Skin of body (tissue), 2 donors: ENCODE measurements around the gene CDC42. TPM values are rescaled to one million over a fixed set of nuclear protein-coding genes. Genes with fewer than 3 reads are reported as not detected.
A peak's percentile ranks its signal among the peaks of the same experiment; 100 is the strongest.

Experiments
- DNase-seq: peaks from one replicate; lab custom pipeline; 2025; lab: John Stamatoyannopoulos, UW
- total RNA-seq: library from RNA; depleted of rRNA; stranded (reverse); fragments of >200 nt; gene quantifications from one replicate; pipeline ENCODE4 v1.2.3, GENCODE V29; 2014

Gene CDC42
- total RNA-seq, 1 donor from 2014 or later, result 338 TPM

- peak; percentile 17 for DNase-seq
These were observed 56.0 kb downstream of the CDC42 start for GRCh38 chr1:22108339-22109105.

- DNase-seq, result no peak
These were observed 57.5 kb downstream of the CDC42 start for GRCh38 chr1:22110016-22110415.

DNA sequence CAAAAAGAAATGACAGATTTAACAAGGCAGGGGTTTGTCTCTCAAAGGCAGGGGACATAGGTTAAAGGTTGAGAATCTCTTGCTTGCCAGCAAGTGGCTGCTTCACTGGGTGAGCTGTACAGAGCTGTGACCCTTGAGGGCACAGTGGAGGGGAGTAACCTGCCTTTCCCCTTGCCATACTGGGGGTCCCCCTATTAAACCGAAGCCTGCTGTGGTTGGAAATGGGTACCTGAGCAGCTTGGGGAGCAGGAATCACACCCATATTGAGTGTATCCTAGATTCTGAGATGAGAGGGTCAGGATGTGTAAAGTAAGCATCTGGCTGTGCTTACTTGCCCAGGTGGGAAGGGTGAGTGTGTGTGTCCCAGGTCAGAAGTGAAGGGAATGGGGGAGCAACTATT, 58.6 kb downstream of the CDC42 start:
- no peak for DNase-seq

GRCh38 chr1:22111620-22112019, 59.1 kb downstream of the CDC42 start:
- no peak for DNase-seq

- no peak for DNase-seq
These were observed 60.0 kb downstream of the CDC42 start for GRCh38 chr1:22112554-22112953.

DNA sequence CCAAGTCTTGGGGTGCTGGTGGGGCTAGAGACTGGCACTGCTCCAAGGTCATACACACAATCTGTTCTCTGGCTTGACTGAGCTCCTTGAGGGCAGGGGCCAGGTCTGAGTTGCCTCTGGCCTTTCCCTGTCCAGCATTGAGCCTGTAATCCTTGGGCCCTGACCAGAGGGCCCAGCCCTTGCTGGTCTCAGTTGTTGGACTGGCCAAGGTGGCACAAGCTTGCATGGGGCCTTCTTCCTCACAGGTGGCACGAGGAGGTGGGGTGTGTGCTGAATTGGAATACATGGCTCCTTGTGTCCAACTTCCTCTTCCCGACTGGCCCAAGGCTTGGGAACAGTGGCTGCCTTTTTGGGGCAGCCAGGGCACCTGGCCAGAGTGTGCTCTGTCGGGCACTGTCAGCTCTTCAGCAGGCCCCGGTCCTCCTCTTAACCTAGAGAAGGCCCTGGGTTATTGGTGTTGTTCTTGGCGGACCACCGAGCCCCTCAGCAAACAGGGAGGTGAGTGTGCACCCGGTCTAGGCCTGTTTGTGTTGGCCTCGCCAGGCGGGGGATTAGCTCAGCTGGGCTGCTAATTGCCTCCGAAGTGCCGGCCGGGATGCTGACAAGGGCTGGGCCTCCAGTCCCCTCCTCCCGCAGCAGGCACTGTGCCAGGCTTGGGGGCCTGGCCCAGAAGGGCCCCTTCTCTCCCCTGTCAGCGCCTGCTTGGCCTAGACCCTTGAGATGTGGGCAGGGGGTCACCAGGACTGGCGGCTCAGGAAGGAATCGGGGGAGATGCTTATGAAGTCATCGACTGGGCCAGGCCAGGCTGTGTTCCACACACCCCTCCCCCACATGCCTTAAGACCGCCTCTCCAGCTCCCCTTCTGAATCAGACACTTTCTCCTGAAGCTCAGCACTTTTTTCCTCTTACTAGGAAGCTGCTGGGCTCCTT, 61.8 kb downstream of the CDC42 start:
- DNase-seq, result no peak

- no peak for DNase-seq
These were observed 62.8 kb downstream of the CDC42 start for GRCh38 chr1:22115286-22115685.

DNA sequence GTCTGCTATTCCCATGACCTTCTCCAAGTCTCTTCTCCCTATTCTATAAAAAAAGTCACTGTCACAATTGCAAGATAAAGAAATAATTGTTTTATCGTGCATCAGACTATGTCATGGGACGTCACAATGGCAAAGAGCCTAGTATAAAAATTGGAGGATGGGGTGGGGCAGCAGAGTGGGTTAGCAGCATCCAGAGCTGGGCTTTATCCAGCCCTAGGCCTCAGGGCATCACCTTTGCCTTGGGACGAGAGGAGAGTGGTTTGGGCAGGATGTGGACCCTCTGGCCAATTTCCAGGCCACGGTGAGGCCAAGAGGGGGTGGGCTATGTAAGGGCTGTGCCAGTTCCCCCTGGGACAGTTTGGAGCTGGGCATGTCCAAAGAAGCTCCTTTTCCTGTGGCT, 64.7 kb downstream of the CDC42 start:
- DNase-seq, result no peak

DNA sequence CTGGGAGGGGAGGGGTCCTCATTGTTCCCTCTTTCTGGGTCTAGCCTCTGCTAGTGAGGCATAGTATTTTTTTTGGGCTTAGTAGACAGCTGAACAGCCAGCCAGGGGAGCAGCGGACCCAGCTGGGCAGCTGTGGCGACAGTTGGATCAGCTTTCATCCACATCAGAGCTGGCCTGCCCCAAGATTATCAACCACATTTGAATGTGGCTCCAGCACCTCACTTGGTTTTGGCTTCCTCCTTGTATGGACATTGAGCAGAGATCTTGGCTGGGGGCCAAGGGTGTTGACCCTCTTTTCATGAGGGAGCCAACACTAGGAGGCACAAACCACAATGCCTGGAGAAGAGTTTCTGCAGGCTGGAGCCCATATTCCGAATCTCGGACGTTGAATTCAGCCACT, 65.3 kb downstream of the CDC42 start:
- DNase-seq, result no peak

DNA sequence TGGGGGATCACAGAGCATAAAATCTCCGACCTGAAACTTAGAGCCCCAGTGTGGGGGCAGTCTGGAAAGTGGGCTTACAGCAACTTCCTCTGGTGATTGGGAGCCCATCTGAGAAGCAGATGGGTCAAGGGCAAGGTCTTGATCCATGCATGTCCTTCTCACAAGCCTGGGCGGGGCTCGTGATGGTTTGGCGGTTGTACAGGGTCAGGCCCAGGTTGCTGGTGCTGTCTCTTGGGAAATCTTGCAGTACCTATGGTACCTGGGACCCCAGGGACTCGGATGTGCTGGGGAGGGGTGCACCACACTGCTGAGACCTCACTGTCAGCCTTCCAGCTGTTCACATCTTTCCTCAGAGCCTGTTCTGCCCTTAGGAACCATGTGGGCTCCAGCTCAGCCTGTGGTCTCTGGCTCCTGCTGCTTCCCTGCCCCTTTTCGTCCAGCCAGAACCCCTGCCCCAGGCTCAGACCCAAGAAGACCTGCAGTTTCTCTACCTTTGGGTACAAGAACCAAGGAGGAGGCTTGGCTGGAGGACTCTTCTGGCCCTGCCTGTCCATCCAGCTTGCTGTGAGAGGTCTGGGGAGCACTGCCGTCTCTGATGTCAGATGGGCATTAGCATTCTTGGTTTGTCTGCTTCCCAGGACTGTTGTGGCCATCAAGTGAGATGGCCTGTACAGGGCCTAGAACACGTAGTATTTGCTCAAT, 65.9 kb downstream of the CDC42 start:
- DNase-seq, result no peak

GRCh38 chr1:22119626-22120468, 67.3 kb downstream of the CDC42 start:
- no peak for DNase-seq

- no peak for DNase-seq
These were observed 67.9 kb downstream of the CDC42 start for GRCh38 chr1:22120469-22120790.

GRCh38 chr1:22121421-22121911, 69.0 kb downstream of the CDC42 start:
- no peak for DNase-seq

GRCh38 chr1:22122273-22123070, 70.0 kb downstream of the CDC42 start:
- no peak for DNase-seq

GRCh38 chr1:22123071-22123390, 70.5 kb downstream of the CDC42 start:
- DNase-seq, result no peak

- no peak for DNase-seq
These were observed 71.4 kb downstream of the CDC42 start for GRCh38 chr1:22123901-22124404.

DNA sequence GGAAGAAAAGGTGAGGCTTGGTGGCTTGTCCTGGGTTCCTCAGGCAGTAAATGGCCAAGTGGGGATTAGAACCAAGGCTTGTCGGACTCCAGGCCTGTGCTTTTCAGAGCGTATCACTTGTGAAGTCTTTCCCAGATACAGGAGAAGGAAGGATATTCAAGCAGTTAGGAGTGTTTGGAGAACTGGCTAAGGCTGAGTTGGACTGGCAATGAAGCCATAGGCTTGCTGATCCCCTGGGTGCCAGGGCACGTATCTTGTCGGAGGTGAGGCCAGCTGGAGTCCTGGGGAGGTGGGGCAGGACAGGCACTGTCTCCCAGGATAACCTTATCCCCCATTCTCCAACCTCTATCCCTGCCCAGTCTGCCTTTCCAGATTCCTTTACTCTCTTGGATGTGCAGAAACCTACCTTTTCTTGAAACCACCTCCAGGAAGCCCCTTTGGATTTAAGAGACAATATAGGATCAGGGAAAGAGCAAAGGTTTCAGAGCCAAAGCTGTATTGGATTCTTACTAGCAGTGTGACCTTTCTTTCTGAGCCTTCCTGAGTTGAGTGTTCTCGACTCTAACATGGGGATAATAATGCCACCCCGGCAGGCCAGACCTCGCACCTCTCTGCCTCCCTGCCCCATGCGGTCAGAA, 72.2 kb downstream of the CDC42 start:
- no peak for DNase-seq

DNA sequence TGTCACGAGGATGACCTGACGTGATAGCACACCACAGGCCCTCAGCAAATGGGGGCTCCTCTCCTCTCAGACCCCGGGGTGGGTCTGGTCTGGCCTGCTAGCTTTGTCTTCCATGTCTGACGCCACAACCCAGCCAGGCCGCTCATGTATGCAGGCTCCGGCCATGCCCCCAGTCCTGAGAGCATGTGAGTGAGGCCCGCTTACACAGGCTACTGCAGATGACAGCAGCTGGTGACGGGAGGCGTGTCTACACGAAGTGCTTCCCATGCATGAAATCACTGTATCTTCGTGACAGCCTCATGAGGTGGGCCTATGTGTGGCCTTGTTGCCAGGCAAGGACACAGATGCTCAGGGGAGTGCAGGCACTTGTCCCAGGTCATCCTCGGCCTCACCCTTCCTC, 74.0 kb downstream of the CDC42 start:
- no peak for DNase-seq

GRCh38 chr1:22127248-22127647, 74.7 kb downstream of the CDC42 start:
- no peak for DNase-seq

GRCh38 chr1:22127731-22128130, 75.2 kb downstream of the CDC42 start:
- DNase-seq, result no peak
